SU-DHL-6 (cell line): ENCODE data around the gene SLC17A2.

Source experiments
- H2AFZ ChIP-seq: fragments of 200-600 bp; sonication (generic); 2 replicates; pipeline ENCODE4 v1.6.1; 2014; ENCODE audit warnings: low read depth, mild to moderate bottlenecking, moderate library complexity, mixed read lengths, antibody characterized with exemption, low read length; ENCODE audit not compliant: severe bottlenecking
- H3F3A ChIP-seq: fragments of 200-600 bp; shearing (Covaris generic); 2 replicates; pipeline ENCODE4 v1.6.0; 2016; ENCODE audit warnings: antibody characterized with exemption, mild to moderate bottlenecking; ENCODE audit not compliant: insufficient read depth
- H3K27ac ChIP-seq: fragments of 200-600 bp; sonication (generic); 2 replicates; pipeline ENCODE4 v1.5.1; 2016; ENCODE audit warnings: low read depth, mild to moderate bottlenecking, low read length, moderate library complexity, mixed read lengths
- H3K27me3 ChIP-seq: fragments of 200-600 bp; sonication (generic), shearing (Covaris generic); 2 replicates; pipeline ENCODE4 v1.6.0; 2014; ENCODE audit warnings: mild to moderate bottlenecking, low read length
- H3K36me3 ChIP-seq: fragments of 200-600 bp; sonication (generic); 2 replicates; pipeline ENCODE4 v1.6.1; 2014; ENCODE audit warnings: mild to moderate bottlenecking, low read length, mixed read lengths
- H3K4me2 ChIP-seq: fragments of 300-600, 200-600 bp; shearing (Covaris generic), sonication (generic); 2 replicates; pipeline ENCODE4 v1.6.0; 2014; ENCODE audit warnings: low read length, low read depth, mild to moderate bottlenecking; ENCODE audit not compliant: poor library complexity, severe bottlenecking
- H3K4me3 ChIP-seq: fragments of 200-600 bp; sonication (generic); 2 replicates; pipeline ENCODE4 v1.5.1; 2014; ENCODE audit warnings: antibody characterized with exemption, low read length, mild to moderate bottlenecking, mixed read lengths; ENCODE audit not compliant: insufficient read depth, poor library complexity, severe bottlenecking
- H3K79me2 ChIP-seq: fragments of 200-600 bp; sonication (generic); 2 replicates; pipeline ENCODE4 v1.6.1; 2014; ENCODE audit warnings: mild to moderate bottlenecking, low read length, moderate library complexity; ENCODE audit not compliant: insufficient read depth
- H3K9ac ChIP-seq: fragments of 200-600 bp; sonication (generic); 2 replicates; pipeline ENCODE4 v1.7.0; 2014; ENCODE audit warnings: mild to moderate bottlenecking, low read length
- H3K9me2 ChIP-seq: fragments of 200-600 bp; sonication (generic); replicated peaks from 2 replicates; pipeline ENCODE4 v1.6.1; 2014; ENCODE audit warnings: low read length; ENCODE audit not compliant: insufficient read depth
- H3K9me3 ChIP-seq: fragments of 200-600 bp; sonication (generic); 2 replicates; pipeline ENCODE4 v1.6.1; 2014; ENCODE audit warnings: low read length, mixed read lengths; ENCODE audit not compliant: insufficient read depth
- H4K20me1 ChIP-seq: fragments of 200-600 bp; sonication (generic); 2 replicates; pipeline ENCODE4 v1.6.1; 2014; ENCODE audit warnings: low read depth, mild to moderate bottlenecking, antibody characterized with exemption, low read length, moderate library complexity, mixed read lengths
- CTCF ChIP-seq: fragments of 200-600 bp; sonication (generic); IDR thresholded peaks from one replicate; pipeline ENCODE4 v1.5.1; 2017; ENCODE audit warnings: antibody characterized with exemption, mild to moderate bottlenecking, low read length, moderate library complexity; ENCODE audit not compliant: insufficient read depth, poor library complexity, severe bottlenecking
- EZH2phosphoT487 ChIP-seq: fragments of 200-600 bp; sonication (generic), shearing (Covaris generic); conservative IDR thresholded peaks from 2 replicates; pipeline ENCODE4 v1.6.1; 2018; ENCODE audit warnings: mild to moderate bottlenecking, antibody characterized with exemption, low read length, moderate library complexity, mixed read lengths

SLC17A2 gene

DNA sequence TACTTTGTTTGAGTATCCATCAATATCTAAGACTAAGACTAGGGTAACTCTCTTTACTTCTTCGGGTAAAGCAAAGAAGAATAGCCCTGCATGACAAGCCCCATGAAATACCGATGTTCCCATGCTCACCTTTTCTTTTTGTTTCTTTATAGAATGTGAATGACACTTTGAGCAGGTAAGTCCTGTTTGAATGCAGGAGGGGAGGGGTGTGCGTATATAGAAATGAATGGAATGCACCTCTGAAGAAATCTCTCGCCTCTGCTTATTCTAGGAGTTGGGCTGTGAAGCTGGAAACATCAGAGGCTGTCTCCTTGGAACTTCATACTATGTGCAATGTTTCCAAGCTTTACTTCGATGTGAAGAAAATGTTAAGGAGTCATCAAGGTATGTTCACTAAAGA, 42.4 kb upstream of the SLC17A2 start:
- H3F3A ChIP-seq, result peaks cover 5% of the 10 kb centered on the region; the same call in 1 of the 2 replicates
- H3K9ac ChIP-seq, result no peak overlapping the region
- H3K27ac ChIP-seq, result no peak overlapping the region
- no peak overlapping the region for H3K4me2 ChIP-seq
- 0 out of 2 replicates have a peak, but pooled peaks cover 16% of the 10 kb centered on the region for H4K20me1 ChIP-seq
- no peaks in the 10 kb centered on the region for H3K27me3 ChIP-seq
- H3K9me3 ChIP-seq, result no peaks in the 10 kb centered on the region
- TF ChIP-seq CTCF (no peak), EZH2phosphoT487 (no peak)
- H3K4me3 ChIP-seq, result no peak overlapping the region
- peaks cover 91% of the 10 kb centered on the region for H3K36me3 ChIP-seq
- H2AFZ ChIP-seq, result no peak overlapping the region
- H3K79me2 ChIP-seq, result peaks cover 6% of the 10 kb centered on the region
- H3K9me2 ChIP-seq, result no peaks in the 10 kb centered on the region

DNA sequence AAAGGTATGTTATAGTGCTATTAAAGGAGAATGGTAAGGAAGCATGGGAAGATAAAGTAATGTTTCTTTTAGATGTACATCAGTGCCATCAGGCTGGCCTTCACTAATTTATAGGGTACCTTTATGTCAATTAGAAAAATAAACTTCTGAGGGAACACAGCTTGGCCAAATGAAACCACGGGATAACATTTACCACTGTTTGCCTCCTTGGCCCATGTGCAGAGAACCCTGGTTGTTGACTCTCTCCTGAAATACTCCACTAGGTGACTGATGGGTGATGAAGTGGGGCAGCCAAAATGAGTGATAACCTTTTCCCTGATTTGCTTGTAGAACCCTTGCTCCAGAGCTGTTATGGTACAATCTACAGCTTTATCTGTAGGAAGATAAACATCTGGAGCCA, 41.6 kb upstream of the SLC17A2 start:
- H3K27ac ChIP-seq, result no peak overlapping the region
- TF ChIP-seq EZH2phosphoT487 (no peak), CTCF (no peak)
- H3K27me3 ChIP-seq, result no peaks in the 10 kb centered on the region
- no peak overlapping the region for H3K9ac ChIP-seq
- H3K4me3 ChIP-seq, result no peak overlapping the region
- H3F3A ChIP-seq, result peaks cover 5% of the 10 kb centered on the region; the same call in 1 of the 2 replicates
- H3K36me3 ChIP-seq, result peaks cover 92% of the 10 kb centered on the region
- no peak overlapping the region for H3K4me2 ChIP-seq
- no peak overlapping the region for H2AFZ ChIP-seq
- 0 out of 2 replicates have a peak, but pooled peaks cover 16% of the 10 kb centered on the region for H4K20me1 ChIP-seq
- no peaks in the 10 kb centered on the region for H3K9me2 ChIP-seq
- peaks cover 14% of the 10 kb centered on the region for H3K79me2 ChIP-seq
- H3K9me3 ChIP-seq, result no peaks in the 10 kb centered on the region

GRCh38 chr6:25971187-25971821, 40.8 kb upstream of the SLC17A2 start:
- peaks cover 22% of the 10 kb centered on the region for H3K79me2 ChIP-seq
- H3K4me2 ChIP-seq, result no peak overlapping the region
- no peak overlapping the region for H2AFZ ChIP-seq
- H3K27me3 ChIP-seq, result no peaks in the 10 kb centered on the region
- peaks cover 5% of the 10 kb centered on the region; the same call in 1 of the 2 replicates for H3F3A ChIP-seq
- H3K9me2 ChIP-seq, result no peaks in the 10 kb centered on the region
- H3K9ac ChIP-seq, result no peak overlapping the region
- H4K20me1 ChIP-seq, result 0 out of 2 replicates have a peak, but pooled peaks cover 16% of the 10 kb centered on the region
- H3K36me3 ChIP-seq, result peaks cover 92% of the 10 kb centered on the region
- TF ChIP-seq CTCF (no peak), EZH2phosphoT487 (no peak)
- H3K4me3 ChIP-seq, result no peak overlapping the region
- no peak overlapping the region for H3K27ac ChIP-seq
- no peaks in the 10 kb centered on the region for H3K9me3 ChIP-seq
